HFFc6 (cell line): ENCODE measurements around the gene PCBP1. TPM values are rescaled to one million over a fixed set of nuclear protein-coding genes. Genes with fewer than 3 reads are reported as not detected.
"Not testable (repeated sequence)": the region's sequence is repeated elsewhere in the genome, so short reads cannot be mapped to it uniquely, and the experiment has no call there.

ENCODE experiments used
- DNase-seq: peaks from one replicate; pipeline ENCODE4 v3.0.0-alpha.2; 2018
- H3K27ac Mint-ChIP-seq: 2 replicates; pipeline ENCODE4 v1.8.0; 2020; ENCODE audit warnings: mild to moderate bottlenecking, mixed read lengths
- H3K27me3 Mint-ChIP-seq: 2 replicates; pipeline ENCODE4 v1.8.0; 2021; ENCODE audit warnings: mild to moderate bottlenecking, moderate library complexity, mixed read lengths; ENCODE audit not compliant: insufficient read depth
- H3K36me3 Mint-ChIP-seq: 2 replicates; pipeline ENCODE4 v1.8.0; 2021; ENCODE audit warnings: low read depth, mixed read lengths
- H3K4me1 Mint-ChIP-seq: 2 replicates; pipeline ENCODE4 v1.8.0; 2020; ENCODE audit warnings: low read depth, mixed read lengths
- H3K4me3 Mint-ChIP-seq: 2 replicates; pipeline ENCODE4 v1.8.0; 2020; ENCODE audit warnings: mild to moderate bottlenecking, moderate library complexity, mixed read lengths
- H3K9me3 Mint-ChIP-seq: 2 replicates; pipeline ENCODE4 v1.8.0; 2020; ENCODE audit warnings: mild to moderate bottlenecking, mixed read lengths
- total RNA-seq, 6 experiments: library from RNA; stranded (reverse); fragmentation: NEBNext Ultra II Directional; extraction: Animal tissue kit (Norgen Biotek cat#: 25700); gene quantifications; 2 replicates in 1 of 6; 3 replicates in 5 of 6; pipeline ENCODE4 v1.2.3, GENCODE V29; 2021
- TF ChIP-seq, protein P1 (sequence below): fragments of 200-600 bp; sonication (generic); IDR thresholded peaks from 2 replicates; pipeline ENCODE4 v1.5.0; 2021; ENCODE audit warnings: antibody characterized with exemption, mild to moderate bottlenecking

PCBP1 gene
- total RNA-seq, 6 experiments from 2014 or later: 293 to 369 (median 361) TPM

- H3K4me3 Mint-ChIP-seq: no peak overlapping the region
- H3K36me3 Mint-ChIP-seq: peaks cover 32% of the 10 kb centered on the region
- peaks cover 6% of the 10 kb centered on the region for H3K27me3 Mint-ChIP-seq
- TF ChIP-seq, protein P1, sequence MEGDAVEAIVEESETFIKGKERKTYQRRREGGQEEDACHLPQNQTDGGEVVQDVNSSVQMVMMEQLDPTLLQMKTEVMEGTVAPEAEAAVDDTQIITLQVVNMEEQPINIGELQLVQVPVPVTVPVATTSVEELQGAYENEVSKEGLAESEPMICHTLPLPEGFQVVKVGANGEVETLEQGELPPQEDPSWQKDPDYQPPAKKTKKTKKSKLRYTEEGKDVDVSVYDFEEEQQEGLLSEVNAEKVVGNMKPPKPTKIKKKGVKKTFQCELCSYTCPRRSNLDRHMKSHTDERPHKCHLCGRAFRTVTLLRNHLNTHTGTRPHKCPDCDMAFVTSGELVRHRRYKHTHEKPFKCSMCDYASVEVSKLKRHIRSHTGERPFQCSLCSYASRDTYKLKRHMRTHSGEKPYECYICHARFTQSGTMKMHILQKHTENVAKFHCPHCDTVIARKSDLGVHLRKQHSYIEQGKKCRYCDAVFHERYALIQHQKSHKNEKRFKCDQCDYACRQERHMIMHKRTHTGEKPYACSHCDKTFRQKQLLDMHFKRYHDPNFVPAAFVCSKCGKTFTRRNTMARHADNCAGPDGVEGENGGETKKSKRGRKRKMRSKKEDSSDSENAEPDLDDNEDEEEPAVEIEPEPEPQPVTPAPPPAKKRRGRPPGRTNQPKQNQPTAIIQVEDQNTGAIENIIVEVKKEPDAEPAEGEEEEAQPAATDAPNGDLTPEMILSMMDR: no peak
- DNase-seq: no peak
- H3K9me3 Mint-ChIP-seq: no peaks in the 10 kb centered on the region
- peaks cover 28% of the 10 kb centered on the region for H3K4me1 Mint-ChIP-seq
- H3K27ac Mint-ChIP-seq: peak overlapping the region; percentile 0; the same call in 1 of the 2 replicates
Measured at GRCh38 chr2:70091364-70091763, 4.1 kb downstream of the PCBP1 start.

DNA sequence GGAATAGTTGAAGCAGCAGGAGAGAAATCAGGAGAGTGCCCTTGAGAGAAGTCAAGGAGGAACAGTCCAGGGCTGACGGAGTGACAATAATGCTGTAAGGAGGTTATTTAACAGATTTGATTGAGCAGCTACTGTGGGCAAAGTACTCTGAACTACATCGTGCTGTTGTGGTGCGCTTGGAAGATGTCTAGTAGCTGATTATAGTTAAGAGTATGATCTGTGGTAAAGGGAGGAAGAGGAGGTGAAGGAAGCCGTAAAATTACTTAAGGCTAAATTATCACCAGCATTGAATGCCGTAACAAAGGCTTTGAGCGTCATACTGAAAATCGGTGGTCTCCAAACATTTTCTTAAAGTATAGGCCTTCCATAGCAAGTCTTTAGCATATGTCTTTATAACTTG is 4.5 kb downstream of the PCBP1 start:
- H3K9me3 Mint-ChIP-seq: no peaks in the 10 kb centered on the region
- H3K36me3 Mint-ChIP-seq: peaks cover 32% of the 10 kb centered on the region
- no peak overlapping the region for H3K27ac Mint-ChIP-seq
- peaks cover 28% of the 10 kb centered on the region for H3K4me1 Mint-ChIP-seq
- TF ChIP-seq, protein P1: no peak
- peaks cover 6% of the 10 kb centered on the region for H3K27me3 Mint-ChIP-seq
- H3K4me3 Mint-ChIP-seq: no peak overlapping the region
- no peak for DNase-seq

GRCh38 chr2:70092576-70093243 is 5.4 kb downstream of the PCBP1 start:
- Mint-ChIP-seq H3K4me1 (peaks cover 28% of the 10 kb centered on the region), H3K36me3 (peaks cover 29% of the 10 kb centered on the region)
- not testable (repeated sequence) for H3K27me3 Mint-ChIP-seq, H3K4me3 Mint-ChIP-seq, DNase-seq, H3K9me3 Mint-ChIP-seq, H3K27ac Mint-ChIP-seq

DNA sequence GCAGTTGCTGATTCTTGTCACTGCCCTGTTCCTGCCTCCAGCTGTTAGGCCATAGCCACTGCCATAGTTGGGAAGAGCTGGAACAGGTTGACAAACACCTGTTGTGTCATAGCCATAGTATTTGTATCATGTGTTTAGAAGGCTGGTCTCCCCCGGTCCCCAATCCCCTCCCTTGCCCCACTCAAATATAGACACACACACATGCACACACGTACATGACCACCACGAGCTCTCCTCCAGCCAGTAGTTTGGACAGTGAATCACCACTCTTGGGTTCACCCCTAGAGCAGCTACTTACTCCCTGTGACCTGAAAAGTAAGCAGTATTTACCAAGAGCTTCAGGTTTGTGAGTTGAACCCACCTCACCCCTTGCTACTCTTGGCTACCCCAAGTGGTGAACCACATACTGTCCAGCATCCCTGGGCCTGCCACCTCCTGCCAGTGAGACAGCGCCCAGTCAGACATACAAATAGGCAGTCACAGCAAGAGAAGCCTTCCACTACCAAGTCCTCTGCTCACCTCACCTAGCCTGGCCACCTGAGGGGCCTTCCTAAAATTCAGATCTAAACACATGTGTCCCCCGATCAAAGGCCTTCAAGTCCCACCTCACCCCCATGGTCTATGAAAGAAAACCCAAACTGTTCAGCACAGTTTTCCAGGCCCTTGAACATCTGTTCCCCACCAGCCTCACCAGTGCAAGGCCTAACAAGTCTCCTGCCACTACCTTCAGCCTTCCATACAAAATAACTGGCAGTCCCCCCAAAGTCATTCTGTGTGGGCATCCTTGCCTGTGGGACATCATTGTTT is 7.1 kb downstream of the PCBP1 start:
- TF ChIP-seq, protein P1: no peak
- peaks cover 12% of the 10 kb centered on the region for H3K36me3 Mint-ChIP-seq
- H3K9me3 Mint-ChIP-seq: no peaks in the 10 kb centered on the region
- H3K4me3 Mint-ChIP-seq: no peak overlapping the region
- peaks cover 23% of the 10 kb centered on the region for H3K4me1 Mint-ChIP-seq
- H3K27ac Mint-ChIP-seq: peak overlapping the region; percentile 78
- peaks cover 1% of the 10 kb centered on the region for H3K27me3 Mint-ChIP-seq
- DNase-seq: no peak

DNA sequence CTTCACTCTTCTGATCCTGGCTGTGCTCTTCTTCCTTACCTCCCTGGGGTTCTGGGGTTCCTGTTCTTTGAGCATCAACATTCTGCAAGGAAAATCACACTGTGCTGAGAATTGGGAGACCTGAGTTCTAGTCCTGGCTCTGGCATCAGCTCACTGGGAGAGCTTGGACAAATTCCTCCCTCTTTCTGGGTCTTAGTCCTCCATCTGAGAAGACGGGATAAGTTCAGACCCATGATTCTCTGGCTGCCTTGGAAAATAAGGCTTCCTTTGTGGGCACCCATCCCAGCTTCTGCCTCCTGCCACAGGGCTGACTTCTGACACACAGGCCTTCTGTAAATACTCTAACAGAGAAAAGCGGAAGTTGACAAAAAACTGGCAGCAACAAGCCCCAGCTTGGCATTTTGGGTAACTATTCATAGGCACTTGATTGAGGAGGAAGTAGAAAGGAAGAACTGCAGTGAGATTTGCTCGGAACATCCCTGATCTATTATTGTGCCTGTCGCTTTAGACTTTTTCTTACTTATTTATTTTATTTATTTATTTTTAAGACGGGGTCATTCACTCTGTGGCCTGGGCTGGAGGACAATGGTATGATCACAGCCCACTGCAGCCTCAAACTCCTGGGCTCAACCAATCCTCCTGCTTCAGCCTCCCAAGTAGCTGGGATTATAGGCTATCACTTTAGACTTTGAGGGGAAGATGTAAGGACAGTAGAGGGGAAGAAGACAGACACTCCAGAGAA is 7.9 kb downstream of the PCBP1 start:
- Mint-ChIP-seq H3K4me1 (peaks cover 16% of the 10 kb centered on the region), H3K4me3 (no peak overlapping the region), H3K9me3 (no peaks in the 10 kb centered on the region), H3K27me3 (peaks cover 1% of the 10 kb centered on the region), H3K27ac (peak overlapping the region; percentile 78), H3K36me3 (peaks cover 5% of the 10 kb centered on the region)
- DNase-seq: no peak
- TF ChIP-seq, protein P1: no peak
